GM21526 (cell line): ENCODE data around the gene NBEAL2.

Source experiments
- ATAC-seq: cut with Tn5 transposase; IDR thresholded peaks from one replicate; pipeline ENCODE4 v1.9.1; 2021; ENCODE audit warnings: moderate library complexity; ENCODE audit not compliant: unreplicated experiment, low FRiP score

The NBEAL2 gene, protein sequence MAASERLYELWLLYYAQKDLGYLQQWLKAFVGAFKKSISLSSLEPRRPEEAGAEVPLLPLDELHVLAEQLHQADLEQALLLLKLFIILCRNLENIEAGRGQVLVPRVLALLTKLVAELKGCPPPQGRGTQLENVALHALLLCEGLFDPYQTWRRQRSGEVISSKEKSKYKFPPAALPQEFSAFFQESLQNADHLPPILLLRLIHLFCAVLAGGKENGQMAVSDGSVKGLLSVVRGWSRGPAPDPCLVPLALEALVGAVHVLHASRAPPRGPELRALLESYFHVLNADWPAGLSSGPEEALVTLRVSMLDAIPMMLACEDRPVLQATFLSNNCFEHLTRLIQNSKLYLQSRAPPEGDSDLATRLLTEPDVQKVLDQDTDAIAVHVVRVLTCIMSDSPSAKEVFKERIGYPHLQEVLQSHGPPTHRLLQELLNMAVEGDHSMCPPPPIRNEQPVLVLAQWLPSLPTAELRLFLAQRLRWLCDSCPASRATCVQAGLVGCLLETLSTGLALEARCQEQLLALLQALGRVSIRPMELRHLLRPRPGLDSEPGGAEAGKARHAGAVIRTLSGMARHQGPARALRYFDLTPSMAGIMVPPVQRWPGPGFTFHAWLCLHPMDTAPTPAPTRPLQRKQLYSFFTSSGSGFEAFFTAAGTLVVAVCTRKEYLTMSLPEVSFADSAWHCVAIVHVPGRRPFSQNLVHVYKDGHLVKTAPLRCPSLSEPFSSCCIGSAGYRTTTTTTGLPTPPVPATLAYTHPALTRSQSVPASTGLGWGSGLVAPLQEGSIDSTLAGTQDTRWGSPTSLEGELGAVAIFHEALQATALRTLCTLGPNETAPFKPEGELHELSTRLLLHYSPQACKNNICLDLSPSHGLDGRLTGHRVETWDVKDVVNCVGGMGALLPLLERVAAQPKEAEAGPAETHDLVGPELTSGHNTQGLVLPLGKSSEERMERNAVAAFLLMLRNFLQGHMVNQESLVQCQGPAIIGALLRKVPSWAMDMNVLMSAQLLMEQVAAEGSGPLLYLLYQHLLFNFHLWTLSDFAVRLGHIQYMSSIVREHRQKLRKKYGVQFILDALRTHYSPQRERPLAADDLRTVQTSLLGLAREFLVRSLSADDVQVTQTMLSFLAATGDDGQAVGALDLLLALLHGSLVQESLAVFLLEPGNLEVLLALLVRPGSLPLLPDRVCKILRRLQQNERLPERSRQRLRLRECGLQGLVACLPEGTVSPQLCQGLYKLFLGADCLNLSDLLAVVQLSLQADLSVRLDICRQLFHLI (N-terminal part only)

GRCh38 chr3:46978985-46979944 is at the start of gene NBEAL2:
NBEAL2 (plus strand) TSS chr3:46979666; CDS start chr3:46979862, 196 bp downstream.
- peak; percentile 63 for ATAC-seq

- no peak for ATAC-seq
Observed at GRCh38 chr3:46930166-46930944, 49.1 kb upstream of the NBEAL2 start.

GRCh38 chr3:46930945-46931403 is 48.5 kb upstream of the NBEAL2 start:
- no peak for ATAC-seq

GRCh38 chr3:46931631-46932331 is 47.7 kb upstream of the NBEAL2 start:
- no peak for ATAC-seq

DNA sequence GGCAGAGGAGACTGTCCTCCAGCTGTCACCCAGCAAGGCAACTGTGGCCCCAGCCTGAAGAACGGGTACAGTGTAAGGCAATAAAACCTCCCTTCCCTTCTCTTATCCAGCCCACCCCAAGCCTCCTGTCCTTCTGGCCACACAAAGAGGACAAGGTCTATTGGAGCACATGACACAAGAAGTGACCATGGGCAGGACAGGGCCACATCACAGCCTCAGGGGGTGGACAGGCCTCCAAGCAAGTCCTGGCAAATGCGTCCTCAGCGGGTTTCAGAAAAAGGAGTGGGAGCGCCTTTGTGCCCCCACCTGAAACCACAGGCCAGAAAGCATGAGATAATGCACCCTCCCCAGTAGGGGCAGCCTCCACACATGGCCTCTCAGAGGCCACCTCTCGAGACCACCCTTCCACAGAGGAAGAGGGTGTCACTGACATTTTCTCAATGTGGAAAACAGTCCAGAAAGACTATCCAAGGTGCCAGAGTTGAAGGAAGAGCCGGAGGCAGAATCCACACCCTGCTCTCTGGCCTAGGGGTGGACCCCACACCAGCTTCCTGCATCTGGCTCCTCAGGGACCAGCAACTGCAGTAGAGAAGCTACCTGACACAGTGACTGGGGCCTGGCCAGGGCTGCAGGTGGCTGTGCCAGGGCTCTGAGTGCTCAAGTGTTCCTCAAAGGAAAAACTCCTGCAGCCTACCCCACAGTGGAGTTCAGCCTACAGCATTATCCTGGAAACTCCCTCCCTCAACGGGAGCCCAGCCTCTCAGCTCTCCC is 46.8 kb upstream of the NBEAL2 start:
- no peak for ATAC-seq

GRCh38 chr3:46933261-46933660 is 46.2 kb upstream of the NBEAL2 start:
- ATAC-seq, result no peak

DNA sequence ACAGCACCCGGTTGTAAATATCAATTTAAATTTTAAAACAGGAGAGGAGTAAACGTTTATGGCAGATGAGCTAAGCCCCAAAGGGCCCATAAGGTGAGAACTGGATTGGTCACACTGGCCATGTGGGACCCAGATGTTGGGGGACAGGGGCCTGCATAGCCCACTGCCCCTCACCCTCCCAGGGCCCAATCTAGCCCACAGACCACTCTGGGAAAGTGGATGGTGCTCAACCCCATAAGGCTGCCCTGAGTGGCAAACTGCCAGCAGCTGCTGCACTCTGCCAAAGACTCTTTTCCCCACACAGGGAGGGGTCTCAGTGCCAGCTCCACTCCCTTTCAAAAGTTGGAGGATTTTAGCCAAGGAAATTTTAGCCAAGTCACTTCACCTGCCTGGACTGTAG is 45.4 kb upstream of the NBEAL2 start:
- no peak for ATAC-seq

DNA sequence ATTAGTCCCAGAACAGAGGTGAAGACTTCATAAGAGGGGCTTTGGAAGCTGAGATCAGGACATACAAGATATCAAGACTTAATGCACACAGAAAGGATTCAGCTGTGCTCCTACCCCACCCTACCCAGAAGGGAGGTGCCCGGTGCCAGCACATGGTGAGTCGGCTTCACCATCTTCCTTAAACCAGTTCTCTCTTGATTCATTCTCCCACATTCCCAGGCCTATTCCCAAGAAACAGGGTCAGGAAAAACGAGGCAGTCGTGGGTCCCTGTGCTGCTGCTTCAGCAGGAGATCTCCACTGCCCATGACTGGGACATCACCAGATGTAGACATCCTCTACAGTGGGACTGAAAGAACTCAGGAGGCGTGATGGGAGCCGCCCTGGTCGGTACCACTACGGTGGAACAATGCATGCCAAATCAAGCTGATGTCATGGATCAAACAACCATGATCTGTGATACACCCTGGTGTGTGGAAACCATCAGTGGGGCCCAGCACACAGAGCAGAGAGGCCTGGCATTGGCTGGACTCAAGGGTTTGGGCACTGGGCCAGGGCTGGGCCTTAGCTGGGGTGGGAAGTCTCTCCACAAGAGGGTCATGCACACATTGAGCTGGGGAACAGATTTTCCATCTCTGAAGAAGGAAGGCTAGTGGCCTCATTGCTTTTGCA is 44.8 kb upstream of the NBEAL2 start:
- ATAC-seq, result no peak

GRCh38 chr3:46935168-46935858 is 44.2 kb upstream of the NBEAL2 start:
- ATAC-seq, result no peak

DNA sequence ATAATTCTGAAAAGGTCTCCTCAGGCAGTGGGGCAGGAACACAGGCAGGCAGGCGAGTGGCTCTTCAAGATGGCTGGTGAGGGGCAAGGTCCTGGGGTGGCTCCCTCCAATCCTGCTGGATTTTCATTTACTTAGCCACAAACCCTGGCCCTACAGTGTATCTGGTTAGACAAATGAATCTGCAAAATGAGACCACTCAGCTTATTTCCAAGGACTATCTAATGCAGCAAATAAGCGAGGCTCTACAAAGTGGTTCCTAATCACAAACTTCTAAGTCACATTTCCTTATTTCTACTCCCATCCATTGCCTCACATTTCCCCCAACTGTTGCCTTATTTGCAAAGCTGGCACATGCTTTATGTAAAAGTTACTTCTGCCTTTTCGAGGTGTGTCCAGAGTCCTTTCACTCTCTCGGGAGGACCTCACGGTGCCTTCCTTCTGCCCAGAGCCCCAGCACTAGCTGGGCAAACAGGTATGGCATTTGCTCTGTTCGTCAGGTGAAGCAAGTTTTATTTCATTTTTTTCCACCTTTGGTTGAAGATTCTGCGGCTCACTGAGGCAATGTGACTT is 43.4 kb upstream of the NBEAL2 start:
- ATAC-seq, result no peak

GRCh38 chr3:46936733-46937250 is 42.7 kb upstream of the NBEAL2 start:
- ATAC-seq, result no peak

- ATAC-seq, result no peak
Observed at GRCh38 chr3:46938118-46938517, 41.3 kb upstream of the NBEAL2 start.

GRCh38 chr3:46939578-46940445 is 39.7 kb upstream of the NBEAL2 start:
- no peak for ATAC-seq

- ATAC-seq, result no peak
Observed at GRCh38 chr3:46942076-46942475, 37.4 kb upstream of the NBEAL2 start.
